D721Med (cell line): ENCODE data around the gene DYNLT4.
A peak's percentile ranks its signal among the peaks of the same experiment; 100 is the strongest.
"Not testable (repeated sequence)": the region's sequence is repeated elsewhere in the genome, so short reads cannot be mapped to it uniquely, and the experiment has no call there.

Experiments
- DNase-seq: peaks from one replicate; pipeline ENCODE4 v3.0.0; 2011; ENCODE audit warnings: low spot score; ENCODE audit not compliant: insufficient read length
- FAIRE-seq: peaks from 2 replicates; lab custom pipeline; 2011; peaks lifted over from hg19 to GRCh38; lab: Jason Lieb, UNC
- CTCF ChIP-seq: IDR thresholded peaks from 2 replicates; pipeline ENCODE4 v1.5.1; 2012; ENCODE audit warnings: mild to moderate bottlenecking, control low read depth; ENCODE audit not compliant: insufficient read depth; ENCODE audit errors: missing control alignments

Gene DYNLT4

GRCh38 chr1:44848456-44849181 lies 41.5 kb upstream of the DYNLT4 start:
- FAIRE-seq (no peak), DNase-seq (no peak)
- no peak for TF ChIP-seq CTCF

- no peak for FAIRE-seq
- TF ChIP-seq CTCF: no peak
- DNase-seq: no peak
Observed at GRCh38 chr1:44847845-44848244, 40.7 kb upstream of the DYNLT4 start.

GRCh38 chr1:44846985-44847384 lies 39.8 kb upstream of the DYNLT4 start:
- no peak for FAIRE-seq
- DNase-seq: no peak
- no peak for TF ChIP-seq CTCF

GRCh38 chr1:44842862-44843655 lies 35.9 kb upstream of the DYNLT4 start, which contains the start of gene PTCH2:
TSS of gene PTCH2 (minus strand) at chr1:44843253. CDS start at chr1:44842932, 321 bp downstream.
- TF ChIP-seq CTCF: no peak
- FAIRE-seq (no peak), DNase-seq (peak; percentile 90)

GRCh38 chr1:44842486-44842861 lies 35.3 kb upstream of the DYNLT4 start:
- no peak for TF ChIP-seq CTCF

GRCh38 chr1:44839576-44839975 lies 32.4 kb upstream of the DYNLT4 start:
- FAIRE-seq: no peak

More at GRCh38 chr1:44842486-44842861, 35.3 kb upstream of the DYNLT4 start:
- FAIRE-seq (no peak), DNase-seq (no peak)

GRCh38 chr1:44838294-44838693 lies 31.1 kb upstream of the DYNLT4 start:
- not testable (repeated sequence) for DNase-seq, FAIRE-seq

More at GRCh38 chr1:44839576-44839975, 32.4 kb upstream of the DYNLT4 start:
- no peak for TF ChIP-seq CTCF
- no peak for DNase-seq
